Loucy (cell line): Measurements from ENCODE around the gene PODN.

Experiments used
- EZH2phosphoT487 ChIP-seq: fragments of 200-600 bp; IDR thresholded peaks from 2 replicates; pipeline ENCODE4 v1.6.1; 2018; ENCODE audit warnings: antibody characterized with exemption, mild to moderate bottlenecking, moderate library complexity, borderline replicate concordance
- TF ChIP-seq, protein P1 (sequence below): fragments of 200-600 bp; sonication (generic); conservative IDR thresholded peaks from 2 replicates; pipeline ENCODE4 v1.5.1; 2014; ENCODE audit warnings: mild to moderate bottlenecking, antibody characterized with exemption, low read length

DNA sequence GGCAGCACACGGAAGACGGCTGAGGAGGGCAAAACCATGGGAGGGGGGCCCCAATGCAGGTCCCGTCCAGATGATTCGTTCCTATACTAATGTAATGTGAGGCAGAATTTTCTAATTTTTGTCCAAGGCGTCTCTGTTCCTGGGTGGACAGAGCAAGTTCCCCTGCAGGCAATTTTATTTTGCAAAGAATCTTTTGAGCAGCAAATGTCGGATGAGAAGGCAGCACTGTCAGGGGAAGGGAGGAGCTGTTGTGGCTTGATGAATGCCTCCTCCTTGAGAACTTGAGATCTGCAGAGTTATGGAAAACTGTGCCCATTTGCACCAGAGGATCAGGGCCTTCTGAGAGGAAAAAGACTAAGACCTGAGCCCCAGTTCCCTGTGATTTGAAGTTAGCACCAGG, 63.1 kb downstream of the PODN start:
- TF ChIP-seq, protein P1, sequence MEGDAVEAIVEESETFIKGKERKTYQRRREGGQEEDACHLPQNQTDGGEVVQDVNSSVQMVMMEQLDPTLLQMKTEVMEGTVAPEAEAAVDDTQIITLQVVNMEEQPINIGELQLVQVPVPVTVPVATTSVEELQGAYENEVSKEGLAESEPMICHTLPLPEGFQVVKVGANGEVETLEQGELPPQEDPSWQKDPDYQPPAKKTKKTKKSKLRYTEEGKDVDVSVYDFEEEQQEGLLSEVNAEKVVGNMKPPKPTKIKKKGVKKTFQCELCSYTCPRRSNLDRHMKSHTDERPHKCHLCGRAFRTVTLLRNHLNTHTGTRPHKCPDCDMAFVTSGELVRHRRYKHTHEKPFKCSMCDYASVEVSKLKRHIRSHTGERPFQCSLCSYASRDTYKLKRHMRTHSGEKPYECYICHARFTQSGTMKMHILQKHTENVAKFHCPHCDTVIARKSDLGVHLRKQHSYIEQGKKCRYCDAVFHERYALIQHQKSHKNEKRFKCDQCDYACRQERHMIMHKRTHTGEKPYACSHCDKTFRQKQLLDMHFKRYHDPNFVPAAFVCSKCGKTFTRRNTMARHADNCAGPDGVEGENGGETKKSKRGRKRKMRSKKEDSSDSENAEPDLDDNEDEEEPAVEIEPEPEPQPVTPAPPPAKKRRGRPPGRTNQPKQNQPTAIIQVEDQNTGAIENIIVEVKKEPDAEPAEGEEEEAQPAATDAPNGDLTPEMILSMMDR: no peak
- TF ChIP-seq EZH2phosphoT487: no peak
